Hematopoietic multipotent progenitor cell treated with erythropoietin and hydrocortisone succinate and interleukin-3 and kit ligand, for 15 days (in vitro differentiated cells): Measurements from ENCODE around the gene BABAM2.

Experiments
- DNase-seq: peaks from one replicate; pipeline ENCODE4 v3.0.0-alpha.2; 2015; ENCODE audit warnings: low spot score

BABAM2 gene

DNA sequence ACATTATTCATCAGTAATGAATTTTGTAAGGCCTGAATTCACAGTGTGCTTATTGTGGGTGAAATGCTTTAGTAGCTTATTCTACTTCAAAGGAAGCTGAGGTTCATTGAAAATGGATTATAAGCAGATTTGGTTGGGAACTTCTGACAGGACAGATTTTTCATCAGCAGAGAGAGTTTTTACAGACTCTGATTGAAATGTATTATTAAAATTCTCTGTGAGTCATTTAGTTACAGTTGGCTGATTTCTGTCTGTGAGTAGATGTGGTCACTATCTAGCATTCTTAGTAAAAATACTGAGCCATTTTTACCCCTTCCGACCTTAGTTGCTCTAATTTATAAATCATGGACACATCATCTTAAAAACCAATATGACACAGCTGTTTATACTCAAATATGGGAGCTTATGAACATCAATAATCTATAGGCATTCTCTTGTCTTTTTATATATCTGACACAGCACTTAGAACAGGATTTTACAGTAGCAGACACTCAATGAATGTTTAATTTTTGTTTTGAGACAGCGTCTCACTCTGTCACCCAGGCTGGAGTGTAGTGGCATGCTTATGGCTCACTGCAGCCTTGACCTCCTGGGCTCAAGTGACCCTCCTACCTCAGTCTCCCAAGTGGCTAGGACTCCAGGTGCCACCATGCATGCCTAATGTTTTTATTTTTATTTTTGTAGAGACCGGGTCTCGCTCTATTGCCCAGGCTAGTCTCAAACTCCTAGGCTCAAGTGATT, 239.6 kb downstream of the BABAM2 start:
- no peak for DNase-seq

DNA sequence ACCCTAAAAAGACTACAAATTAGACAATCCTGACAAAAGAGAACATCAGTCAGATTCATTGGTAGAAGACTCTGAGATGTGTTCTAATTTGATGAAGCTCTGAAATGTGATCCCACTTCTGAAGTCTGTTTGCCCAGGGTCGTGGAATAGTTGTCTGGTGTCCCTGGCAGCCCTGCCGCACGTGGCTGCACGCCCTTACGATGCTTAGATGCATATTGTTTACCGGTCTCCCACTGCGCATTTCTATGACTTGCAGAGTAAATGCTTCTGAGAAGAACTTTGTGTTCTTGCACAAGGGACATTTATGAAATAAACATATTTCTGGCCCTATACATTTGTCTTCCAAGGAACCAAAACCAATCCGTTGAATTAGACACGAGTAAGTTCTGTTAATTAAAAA, 243.2 kb downstream of the BABAM2 start:
- DNase-seq: no peak

DNA sequence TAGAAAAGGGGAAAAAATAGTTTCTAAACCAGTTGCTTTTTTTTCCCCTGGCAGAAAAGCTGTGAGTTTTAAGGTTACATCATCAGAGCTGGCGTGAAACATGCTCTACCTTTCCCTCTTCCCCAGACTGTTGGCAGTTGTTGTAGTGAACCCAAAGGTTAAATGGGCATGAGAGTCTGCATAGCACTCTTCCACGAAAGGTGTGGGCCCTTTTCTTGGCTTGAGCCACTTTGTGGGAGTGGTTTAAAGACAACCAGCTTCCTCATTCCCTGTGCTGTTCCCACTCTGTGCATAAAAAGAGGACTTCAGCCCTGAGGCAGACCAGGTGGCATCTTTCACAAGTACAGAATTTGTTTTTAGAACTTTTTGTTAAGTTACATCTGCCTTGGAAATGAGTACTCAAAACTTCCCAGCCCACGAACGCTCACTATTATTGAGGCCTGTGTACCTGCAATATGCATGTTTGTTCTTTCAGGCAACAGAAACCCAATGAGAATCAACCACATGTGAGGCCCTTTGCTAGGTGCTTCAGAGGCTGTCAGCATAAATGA, 243.8 kb downstream of the BABAM2 start:
- peak; percentile 10 for DNase-seq

DNA sequence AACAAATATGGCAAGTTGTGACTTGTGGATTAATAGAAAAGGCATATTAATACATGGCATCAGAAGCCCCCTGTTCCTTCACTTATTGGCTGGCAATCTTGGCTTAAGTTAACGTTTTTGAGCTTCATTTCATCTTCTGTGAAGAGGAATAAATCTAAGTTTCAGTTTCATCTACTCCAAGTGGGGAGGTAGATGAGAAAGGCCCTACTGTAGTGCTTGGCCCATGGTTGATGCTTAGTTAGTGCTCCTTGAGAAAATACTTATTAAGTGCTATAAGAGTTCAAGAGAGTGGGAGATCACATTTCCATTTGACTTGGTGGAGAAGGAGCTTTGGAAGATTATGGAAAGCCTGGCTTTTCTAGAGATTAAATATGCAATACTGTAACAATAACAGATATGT, 244.3 kb downstream of the BABAM2 start:
- no peak for DNase-seq

DNA sequence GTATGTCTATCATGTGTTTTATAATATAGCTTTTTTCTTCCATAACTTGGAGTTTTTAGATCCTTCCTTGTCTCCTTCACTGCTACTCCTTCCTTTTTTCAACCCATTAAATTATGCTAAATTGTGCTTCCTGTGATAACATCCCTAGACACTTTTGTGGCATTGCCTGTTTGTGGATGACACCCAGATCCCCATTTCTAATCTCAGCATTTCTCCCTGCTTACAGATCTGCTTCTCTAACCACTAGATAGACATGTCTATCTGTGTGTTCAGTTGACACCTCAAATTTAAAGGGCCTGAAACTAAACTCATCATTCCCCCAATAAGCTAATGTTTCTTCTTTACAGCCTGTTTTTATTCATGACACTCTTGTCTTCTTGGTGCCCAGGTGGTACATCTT, 244.8 kb downstream of the BABAM2 start:
- DNase-seq: no peak

DNA sequence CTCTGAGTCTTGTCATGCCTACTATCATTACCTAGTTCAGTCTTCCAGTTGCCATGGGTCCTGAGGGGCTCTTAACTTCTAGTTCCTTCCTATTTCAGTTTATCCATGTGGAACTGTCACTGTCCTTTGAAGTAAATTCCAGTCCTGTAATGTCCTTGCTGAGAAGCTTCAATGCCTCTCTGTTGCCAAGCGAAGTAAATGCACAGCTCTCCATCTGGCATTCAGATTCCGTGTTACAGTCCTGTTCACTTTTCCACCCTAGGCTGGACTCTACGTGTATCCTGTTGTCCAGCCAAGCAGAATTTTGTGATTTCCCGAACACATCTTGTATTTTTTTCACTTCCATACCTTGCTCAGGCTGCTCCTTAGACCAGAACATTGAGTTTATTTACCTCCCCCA, 245.3 kb downstream of the BABAM2 start:
- DNase-seq: no peak

DNA sequence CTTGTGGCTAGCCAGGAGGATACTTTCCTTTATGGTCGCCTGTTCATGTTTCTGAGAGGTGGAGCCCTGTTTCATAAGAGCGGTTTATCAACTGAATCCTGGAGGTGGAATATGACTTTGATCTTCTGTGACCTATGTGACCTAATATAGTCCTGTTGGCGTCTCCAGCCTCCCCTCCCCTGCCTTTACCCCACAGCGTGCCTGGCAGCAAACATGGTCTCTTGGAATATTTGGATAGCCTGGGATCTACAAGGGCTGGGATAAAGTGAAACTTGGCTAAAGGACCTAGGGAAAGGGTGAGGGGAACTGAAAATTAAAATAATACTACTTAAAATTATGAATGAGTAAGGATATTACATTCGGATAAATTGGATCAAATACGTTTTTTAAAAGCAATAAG, 246.0 kb downstream of the BABAM2 start:
- no peak for DNase-seq

DNA sequence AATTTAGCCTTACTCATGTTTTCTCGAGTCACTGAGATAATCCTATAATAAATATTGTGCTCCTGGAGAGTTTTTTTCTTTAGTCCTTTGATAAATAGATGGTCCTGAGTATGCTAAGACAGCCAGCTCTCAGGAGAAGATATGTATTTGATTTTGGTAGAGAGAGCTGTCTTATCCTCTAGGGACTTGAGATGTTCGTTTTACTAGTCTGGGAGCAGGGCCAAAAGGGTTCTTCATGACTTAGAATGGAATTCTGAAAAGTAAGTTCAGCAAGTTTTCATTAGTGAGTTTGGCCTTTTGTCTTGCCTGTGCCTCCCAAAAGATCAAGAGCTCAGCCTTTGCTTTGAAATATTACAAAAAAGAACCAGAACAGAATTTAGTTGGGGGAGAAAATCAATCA, 246.7 kb downstream of the BABAM2 start:
- DNase-seq: no peak

DNA sequence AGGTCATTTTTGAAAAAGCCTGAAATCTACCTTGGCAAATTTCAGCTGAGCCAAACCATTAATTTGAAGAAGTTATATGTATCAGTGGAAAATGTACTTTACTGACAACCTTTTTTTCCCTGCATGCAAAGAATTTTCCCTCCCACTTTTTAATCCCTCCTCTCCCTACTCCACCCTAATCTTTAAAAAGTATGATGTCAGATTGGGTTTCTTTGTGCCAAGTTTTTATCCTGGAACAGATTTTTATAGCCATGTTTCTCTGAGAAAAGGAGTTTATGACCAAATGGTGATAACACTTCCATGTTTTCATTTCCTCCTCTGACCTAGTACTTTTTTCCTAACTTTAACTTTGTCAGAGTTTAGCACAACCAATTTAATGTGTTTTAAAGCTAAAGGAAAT, 251.9 kb downstream of the BABAM2 start:
- no peak for DNase-seq

DNA sequence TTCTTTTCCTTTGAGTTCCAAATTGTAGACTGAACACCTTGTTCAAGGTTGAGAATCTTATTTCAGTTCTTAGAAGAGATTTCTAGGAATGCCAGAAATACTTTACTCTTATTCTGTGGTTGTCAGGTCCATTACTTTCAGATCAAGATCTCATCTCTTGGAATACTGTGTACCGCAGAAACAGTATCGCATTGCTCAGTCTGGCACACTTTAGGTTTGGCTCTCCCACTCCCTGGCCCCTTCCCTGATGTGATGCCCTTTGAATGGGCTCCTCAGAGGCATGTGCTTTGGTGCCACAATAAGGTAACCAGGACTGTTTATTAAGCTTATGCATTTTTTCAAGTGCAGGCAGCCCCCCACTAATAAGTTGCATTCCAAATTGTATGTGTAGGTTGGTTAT, 257.5 kb downstream of the BABAM2 start:
- DNase-seq: no peak

DNA sequence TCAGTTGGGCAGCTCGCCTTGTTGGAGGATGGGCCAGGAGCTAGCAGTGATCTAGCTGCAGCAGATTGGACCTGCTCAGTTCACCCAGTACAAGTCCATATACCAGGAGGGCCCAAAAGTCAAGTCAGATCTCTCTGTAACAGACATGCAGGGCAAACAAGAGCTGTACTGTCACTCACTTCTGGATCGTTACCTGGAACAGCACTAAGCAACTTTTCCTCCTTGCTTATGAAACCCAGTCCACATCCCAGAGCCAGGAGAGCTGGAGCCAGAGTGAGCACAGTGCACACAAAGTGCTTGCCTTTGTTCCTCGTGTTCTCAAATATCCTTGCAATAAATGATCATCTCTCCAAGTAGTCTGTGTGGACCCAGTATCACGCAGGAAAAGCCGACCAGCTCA, 258.0 kb downstream of the BABAM2 start:
- no peak for DNase-seq

DNA sequence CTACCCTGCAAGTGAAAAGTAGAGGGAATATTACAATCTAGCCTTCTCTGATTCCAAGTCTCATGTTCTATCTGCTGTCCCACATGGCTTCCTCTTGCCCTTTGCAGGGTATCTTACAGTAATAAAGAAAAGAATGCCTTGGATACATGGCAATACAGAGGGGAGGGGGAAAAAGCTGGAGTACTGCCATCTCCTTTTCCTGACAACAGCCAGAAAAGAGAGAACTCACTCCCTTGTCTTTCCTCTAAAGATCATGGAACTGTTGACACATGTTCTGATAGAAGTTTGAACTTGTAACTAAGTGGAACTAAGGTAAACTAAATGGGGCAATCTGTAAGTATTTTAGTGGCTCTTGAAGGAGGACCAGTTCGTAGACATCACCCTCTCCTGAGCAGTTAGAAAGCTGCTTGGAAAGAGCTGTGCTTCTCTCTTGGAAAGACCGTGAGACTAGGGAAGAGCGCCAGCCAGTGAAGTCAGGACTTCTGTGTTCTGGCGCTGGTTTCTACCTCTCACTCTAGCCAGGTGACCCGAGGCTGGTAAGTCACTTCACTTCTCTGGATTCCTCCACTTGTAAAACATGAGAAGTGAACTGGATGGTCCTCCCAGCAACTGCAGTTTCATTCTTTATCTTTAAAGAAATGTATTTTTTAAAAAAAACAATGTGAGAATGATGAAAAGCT, 259.8 kb downstream of the BABAM2 start:
- DNase-seq: no peak

DNA sequence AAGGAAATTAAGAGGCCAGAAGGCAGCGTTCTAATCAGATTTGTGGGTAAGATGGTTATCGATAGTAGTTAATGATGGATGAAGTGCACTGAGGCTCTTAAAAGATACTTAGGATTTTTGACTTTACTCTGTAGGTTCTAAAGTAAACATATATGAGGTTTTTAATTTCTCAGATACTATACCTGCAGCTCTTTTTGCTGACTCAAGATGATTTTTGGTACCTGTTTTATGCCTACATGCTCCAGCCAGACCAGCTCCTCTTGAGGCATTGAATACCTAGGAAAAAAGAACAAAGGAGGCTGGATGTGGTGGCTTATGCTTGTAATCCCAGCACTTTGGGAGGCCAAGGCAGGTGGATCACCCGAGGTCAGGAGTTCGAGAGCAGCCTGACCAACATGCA, 260.5 kb downstream of the BABAM2 start:
- DNase-seq: no peak

DNA sequence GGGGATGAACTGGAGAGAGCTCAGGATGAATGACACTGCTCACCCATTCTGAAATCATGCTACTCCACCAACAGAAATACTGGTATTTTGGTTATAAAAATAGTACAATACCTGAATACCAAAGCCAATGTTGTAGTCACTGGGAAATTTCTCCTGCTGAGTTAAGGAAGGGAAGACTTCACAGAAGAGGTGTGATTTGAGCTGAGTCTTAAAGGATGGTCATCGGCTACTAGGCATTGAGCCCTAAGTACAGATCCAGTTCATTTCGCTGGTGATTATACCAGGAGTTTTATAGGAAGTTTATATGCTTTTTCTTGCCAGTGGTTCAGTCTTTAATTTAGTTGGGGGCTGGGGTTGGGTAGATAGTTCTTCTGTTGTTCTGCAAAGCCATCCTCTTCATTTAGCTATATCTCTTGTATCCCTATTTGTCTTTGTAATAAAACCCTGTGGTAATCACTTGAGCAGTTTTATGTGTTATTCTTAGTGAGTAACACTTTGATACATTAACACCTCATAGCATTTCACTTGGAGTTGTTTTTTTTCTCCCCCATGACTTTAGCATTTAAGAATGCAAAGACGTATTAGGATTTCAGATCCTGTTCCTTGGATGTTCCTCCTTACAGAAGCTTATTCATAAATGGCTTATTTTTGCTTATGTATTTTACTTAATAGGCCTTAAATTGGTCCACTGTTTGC, 262.2 kb downstream of the BABAM2 start:
- no peak for DNase-seq

DNA sequence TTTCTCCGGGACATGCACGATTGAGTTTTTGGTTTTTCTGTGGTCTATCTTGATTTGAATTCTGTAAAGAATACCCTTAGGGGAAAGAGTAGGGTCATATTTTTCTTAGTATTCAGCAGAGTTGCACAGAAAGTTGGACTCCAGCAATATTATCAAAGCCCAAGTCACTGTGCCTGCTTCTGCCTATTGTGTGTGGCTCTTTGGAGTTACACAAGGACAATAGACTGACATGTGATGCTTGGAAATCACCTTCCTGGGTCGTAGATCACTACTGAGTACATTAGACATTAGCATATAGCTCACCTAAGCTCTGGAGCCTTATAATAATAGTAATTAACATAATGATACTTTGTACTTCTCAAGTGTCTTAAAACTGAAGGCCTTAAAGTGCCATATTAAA, 263.3 kb downstream of the BABAM2 start:
- DNase-seq: no peak

DNA sequence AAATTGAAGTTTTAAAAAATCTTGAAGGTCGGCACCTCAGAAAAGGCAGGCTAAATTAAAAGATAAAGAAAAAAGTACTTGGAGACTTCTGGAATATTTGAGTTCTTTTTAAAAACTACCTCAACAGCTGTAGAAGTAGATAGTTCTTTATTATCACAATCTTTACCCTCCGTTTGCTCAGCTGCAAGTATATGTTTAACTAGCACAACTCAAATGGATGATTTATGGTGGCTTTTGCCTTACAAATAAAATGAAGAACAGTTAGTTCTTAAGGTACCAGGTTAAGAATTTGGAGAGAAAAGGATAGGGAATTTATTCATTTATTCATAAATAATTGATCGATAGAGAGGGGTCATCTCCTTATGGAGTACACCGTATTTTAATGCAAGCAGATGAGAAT, 264.6 kb downstream of the BABAM2 start:
- no peak for DNase-seq

DNA sequence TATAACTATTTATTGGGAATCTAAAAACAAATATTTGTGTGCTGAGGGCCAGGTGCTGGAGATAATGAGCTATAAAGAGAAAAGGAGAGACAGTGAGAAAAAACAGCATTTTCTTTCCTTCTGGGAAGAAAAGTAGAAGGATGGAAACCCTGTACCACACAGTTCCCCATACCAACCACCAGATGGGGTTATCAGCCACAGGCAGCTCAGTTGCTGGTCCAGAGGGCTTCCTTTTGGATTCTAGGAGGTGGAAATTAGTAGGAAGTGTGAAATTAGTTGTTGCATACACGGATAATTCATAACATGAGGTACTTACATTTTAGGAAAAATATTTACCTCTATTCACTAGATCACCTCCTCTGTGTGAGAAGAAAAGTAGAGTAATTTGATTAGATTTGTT, 265.1 kb downstream of the BABAM2 start:
- peak; percentile 15 for DNase-seq

DNA sequence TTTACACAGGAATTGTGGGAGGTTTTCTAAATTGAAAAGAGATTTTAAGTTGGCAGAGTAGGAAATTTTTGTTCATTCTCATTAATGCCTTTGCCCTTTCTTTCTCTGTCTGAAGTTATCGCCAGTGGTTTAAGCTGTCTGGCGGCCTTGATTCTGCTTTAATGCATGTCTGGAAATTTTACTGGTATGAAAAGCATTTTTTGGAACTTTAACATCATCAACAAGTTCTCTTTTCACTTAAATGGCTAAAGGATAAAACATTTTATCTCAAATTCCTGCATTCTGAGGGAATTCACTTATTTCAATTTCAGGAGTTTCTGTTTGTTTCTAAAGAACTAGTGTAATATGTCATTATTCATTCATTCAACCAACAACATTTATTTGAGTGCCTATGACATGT, 268.3 kb downstream of the BABAM2 start:
- no peak for DNase-seq

DNA sequence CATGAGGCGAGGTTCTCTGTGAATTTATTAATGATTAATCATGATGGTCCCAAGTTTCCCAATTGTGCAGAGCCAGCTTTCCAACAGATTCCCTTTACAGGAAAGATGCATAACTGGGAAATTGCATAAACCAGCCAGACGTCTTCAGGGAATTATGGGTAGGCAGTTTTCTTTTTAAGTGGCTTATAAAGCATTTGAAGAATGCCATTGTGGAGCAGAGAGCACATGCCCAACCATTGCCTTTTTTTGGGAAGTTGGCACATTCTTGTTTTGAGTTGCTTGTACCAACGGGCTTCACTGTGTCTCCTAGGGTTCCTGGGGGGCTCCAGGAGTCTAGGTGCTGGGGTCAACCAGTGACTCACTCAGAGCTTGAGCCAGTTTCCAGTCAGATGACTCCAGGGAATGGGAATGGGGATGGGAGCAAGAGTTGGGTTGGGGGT, 270.5 kb downstream of the BABAM2 start:
- no peak for DNase-seq

DNA sequence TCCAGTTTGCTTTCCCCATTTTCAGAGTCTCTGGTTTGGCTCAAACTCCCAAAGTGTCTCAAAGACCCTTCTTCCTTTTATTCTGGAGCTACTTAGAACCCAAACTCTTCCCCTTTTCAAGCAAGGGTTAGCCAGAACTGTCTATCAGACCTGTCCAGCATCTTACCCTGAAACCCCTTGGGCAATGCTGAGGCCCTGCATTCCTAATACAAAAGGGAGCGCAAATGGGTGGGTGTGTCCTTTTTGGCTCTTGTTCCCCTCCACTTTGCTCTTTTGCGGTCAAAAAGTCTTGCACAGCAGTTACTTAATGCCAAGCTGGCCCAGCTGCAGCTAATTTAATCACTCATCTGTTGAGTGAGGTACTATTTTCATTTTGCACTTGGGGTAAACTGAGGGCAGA, 270.9 kb downstream of the BABAM2 start:
- DNase-seq: no peak

DNA sequence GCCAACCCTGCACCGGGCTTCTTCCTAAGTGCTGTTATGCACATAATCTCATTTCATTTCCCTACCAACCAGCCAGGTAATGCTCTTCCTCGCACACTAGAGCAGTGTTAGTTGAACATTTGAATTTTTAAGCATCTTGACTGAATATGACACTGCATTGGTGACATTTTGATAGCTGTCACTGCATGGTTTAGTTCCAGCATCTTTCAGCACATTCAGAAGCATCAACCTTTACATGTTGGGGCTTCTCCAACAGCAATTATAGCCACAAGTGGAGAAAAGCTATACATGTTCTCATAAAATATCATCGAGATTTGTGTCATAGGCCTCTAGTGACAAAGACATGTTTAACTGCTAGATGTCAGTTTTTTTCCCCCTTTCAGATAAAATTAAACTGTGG, 272.0 kb downstream of the BABAM2 start:
- no peak for DNase-seq

DNA sequence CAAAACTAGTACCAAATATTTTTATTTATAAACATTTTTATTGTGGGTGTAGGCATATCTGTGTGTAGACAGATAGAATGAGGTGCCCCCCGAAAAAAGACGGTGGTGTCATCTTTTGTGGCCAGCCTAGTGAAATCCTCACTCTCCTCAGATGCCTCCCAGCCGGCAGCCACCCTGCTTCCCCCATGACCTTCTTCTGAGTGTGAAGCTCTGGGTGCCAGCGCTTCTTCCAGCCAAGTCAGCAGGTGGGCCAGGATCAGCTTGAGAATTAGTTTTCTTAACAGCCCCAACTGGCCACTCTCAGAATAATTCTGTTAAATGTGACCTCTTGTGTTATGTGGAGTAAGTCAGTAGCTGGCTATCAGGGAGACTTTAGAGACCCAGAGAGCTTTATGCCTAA, 272.5 kb downstream of the BABAM2 start:
- DNase-seq: no peak

DNA sequence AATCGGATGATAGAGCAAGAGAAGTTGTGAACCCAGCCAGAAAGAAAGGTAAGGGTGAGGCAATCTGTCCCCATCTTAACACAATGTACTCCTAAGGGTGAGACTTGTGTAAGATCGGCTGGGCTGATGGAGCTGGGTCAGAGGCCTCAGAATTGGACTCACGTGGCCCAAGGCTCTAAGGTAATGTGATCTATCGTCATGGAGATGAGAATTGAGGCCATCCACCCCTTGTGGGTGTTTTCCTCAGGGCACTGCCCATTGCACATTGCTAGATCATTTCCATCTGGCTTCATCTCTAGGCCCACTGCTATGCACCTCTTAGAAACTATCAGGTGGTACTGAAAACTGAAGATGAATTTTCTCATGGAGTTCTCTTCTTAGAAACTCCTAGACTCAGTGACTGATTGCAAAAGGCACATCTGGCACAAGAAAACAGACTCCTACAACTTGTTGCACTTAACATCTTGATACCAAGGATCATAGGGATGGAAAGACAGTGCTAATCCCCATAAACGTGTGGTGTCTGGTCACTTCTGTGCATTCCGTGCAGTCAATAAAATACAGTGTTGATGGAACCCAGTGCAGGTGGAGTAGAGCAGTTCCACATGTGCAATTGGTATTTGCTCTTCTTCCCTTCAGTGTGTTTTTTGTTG, 273.2 kb downstream of the BABAM2 start:
- DNase-seq: no peak
